Motor neuron (in vitro differentiated cells): ENCODE data around the gene SLC6A13. TPM values are rescaled to one million over a fixed set of nuclear protein-coding genes. Genes with fewer than 3 reads are reported as not detected.
"Not testable (repeated sequence)": the region's sequence is repeated elsewhere in the genome, so short reads cannot be mapped to it uniquely, and the experiment has no call there.

Experiments used
- ATAC-seq, 8 experiments: fragments of 200-7000 bp; cut with Tn5 transposase; replicated peaks in 6 of 8; 2 replicates each; pipeline ENCODE4 v1.8.0; 2021; ENCODE audit warnings: mild to moderate bottlenecking in 8 of 8, moderate library complexity in 8 of 8
- H3K27ac ChIP-seq, 2 donors: fragments of 250-450 bp; sonication (Bioruptor Pico); 2 replicates each; pipeline ENCODE4 v1.9.0; 2021; ENCODE audit warnings: antibody characterized with exemption in 2 of 2, mild to moderate bottlenecking in 2 of 2, moderate library complexity in 1 of 2
- H3K4me1 ChIP-seq, 2 donors: fragments of 250-450 bp; sonication (Bioruptor Pico); replicated peaks in 1 of 2; 2 replicates each; pipeline ENCODE4 v1.6.1; 2021; ENCODE audit warnings: antibody characterized with exemption in 2 of 2, mild to moderate bottlenecking in 2 of 2, moderate library complexity in 1 of 2
- H3K4me3 ChIP-seq, 5 donors: fragments of 250-450 bp; sonication (Bioruptor Pico); 2 replicates each; pipeline ENCODE4 v1.9.0; 2021; ENCODE audit warnings: antibody characterized with exemption in 5 of 5, mild to moderate bottlenecking in 5 of 5, moderate library complexity in 4 of 5
- WGBS, 10 experiments: fragments of 450-650 bp; shearing (Covaris generic); methylation state at CpG; one replicate each; pipeline ENCODE4 v1.0.0; 2022; 5-methylcytosine and 5-hydroxymethylcytosine counted together
- in situ Hi-C, 9 experiments: fragments of 400-800 bp; cut with MboI; loops; one replicate each; pipeline ENCODE4 v1.15.0; 2021; ENCODE audit warnings: low sequenced_read_pairs in 9 of 9, low pct_unique_long_range_greater_than_20kb in 2 of 9; ENCODE audit not compliant: unreplicated experiment in 9 of 9
- total RNA-seq, 8 experiments: library from RNA; unstranded; fragments of 300-600 nt; gene quantifications; 2 replicates each; pipeline versions ENCODE4 v1.2.3 to v1.2.4, GENCODE V29; 2022

Gene SLC6A13
- total RNA-seq: 10 to 100 TPM in 2 of 8 experiments, 1 to 10 TPM in 1, under 1 TPM in 5; 0.38 to 34.6 (median 0.93) TPM

DNA sequence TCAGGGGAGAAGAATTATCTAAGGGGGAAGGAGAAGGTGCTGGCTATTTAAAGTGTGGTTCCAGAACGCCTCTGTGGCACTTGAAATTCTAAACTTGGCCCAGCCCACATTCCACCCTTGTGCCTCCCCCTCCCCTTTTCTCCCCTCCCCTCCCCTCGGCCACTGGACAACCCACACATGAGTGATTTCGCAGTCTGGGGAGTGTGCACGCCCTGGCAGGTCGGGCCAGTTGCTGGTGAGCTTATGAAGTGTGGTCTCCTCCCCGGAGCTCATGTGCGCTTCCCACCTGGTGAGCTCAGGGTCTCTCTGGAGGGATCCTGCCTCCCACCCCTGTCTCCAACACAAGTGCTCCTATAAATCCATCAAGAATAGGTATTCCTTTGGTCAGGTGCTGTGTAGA, at the start of gene SLC6A13:
Gene SLC6A13 (minus strand): TSS at position 20 of the 400 bp plus-strand sequence. CDS start 2,784 bp downstream, outside the sequence.
- no peak within 1 kb of the TSS for H3K4me3 ChIP-seq
- WGBS, 10 experiments: 20 to 70% methylated on average over 1 to 2 of the region's 7 CpGs; no CpG with 5 or more reads in 8 of the 10 experiments
- no peak within 1 kb of the TSS for H3K27ac ChIP-seq
- peak in 5 of 8 experiments; percentile 18 to 64 (median 60) for ATAC-seq
- in situ Hi-C loops: no loop called here
- H3K4me1 ChIP-seq: peaks cover 3 to 7% of the 10 kb centered on the region in 2 donors

DNA sequence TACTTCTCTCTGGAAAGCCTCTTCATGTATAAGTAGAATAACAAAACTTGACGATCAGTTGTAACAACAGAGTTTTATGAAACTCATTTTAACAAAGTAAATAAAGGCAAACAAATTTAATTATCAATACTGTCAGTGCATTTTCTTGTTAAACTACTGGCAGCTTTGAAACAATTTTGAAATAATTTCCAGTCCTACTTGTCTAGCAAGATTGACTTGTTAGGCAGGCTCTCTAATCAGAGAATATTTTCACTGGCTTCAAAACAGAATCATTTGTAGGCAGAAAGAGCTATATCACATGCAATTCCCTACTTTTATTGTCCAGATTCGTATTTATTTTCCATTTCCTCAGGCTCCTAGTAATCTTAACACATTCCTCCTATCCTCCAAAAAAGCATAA, 45.9 kb upstream of the SLC6A13 start:
- in situ Hi-C loops: no loop called here
- no peak for ATAC-seq
- no peak overlapping the region for H3K27ac ChIP-seq
- no peaks in the 10 kb centered on the region for H3K4me1 ChIP-seq
- WGBS, 10 experiments: 50 to 100% (median 88%) methylated on average over 1 to 2 of the region's 2 CpGs
- no peak overlapping the region for H3K4me3 ChIP-seq

DNA sequence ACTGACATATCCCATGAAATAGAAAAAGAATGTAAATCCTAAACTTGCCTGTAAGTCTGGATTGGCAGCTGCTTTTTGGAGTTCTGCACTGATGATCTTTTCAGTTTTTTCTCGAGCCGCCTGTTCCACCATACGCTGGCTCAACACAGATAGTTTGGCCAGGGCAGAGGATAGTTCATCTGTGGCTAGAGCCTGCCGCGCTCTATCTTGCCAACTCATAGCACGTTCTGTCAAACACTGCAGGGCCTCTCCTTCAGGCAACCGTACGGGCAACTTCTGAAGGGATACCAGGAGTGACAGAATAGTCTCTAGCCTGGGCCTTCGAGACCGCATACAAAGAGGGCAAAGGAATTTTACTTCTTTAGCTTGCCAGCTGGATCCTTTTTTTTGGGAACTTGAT, 44.8 kb upstream of the SLC6A13 start:
- no peak overlapping the region for H3K4me3 ChIP-seq
- ATAC-seq: no peak
- in situ Hi-C loops: no loop called here
- no peak overlapping the region for H3K27ac ChIP-seq
- 84 to 100% (median 99%) methylated on average over 2 to 10 of the region's 10 CpGs; no CpG with 5 or more reads in 1 of the 10 experiments for WGBS, 10 experiments
- H3K4me1 ChIP-seq: no peaks in the 10 kb centered on the region

DNA sequence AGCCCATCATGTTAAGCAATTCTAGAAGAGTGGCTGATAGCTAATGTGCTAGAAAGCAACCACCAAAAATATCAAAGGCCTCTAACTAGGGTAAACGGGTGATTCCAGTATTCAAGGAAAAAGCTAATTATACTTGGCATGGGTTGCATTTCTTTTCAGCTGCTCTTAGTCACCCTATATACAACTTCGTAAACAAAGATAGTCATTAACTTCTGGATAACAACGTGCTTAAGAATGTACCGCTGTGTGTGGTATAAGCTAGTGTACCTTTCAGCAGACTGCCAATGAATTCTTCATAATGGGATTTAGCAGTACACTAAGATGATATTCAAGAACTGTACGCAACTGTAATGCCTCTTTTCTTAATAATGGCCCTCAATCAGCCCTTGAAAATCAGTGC, 42.2 kb upstream of the SLC6A13 start:
- ATAC-seq: no peak
- H3K4me1 ChIP-seq: no peaks in the 10 kb centered on the region
- in situ Hi-C loops: no loop called here
- H3K4me3 ChIP-seq: no peak overlapping the region
- H3K27ac ChIP-seq: no peak overlapping the region
- WGBS, 10 experiments: 71 to 100% (median 92%) methylated on average over 4 to 5 of the region's 5 CpGs; no CpG with 5 or more reads in 2 of the 10 experiments

DNA sequence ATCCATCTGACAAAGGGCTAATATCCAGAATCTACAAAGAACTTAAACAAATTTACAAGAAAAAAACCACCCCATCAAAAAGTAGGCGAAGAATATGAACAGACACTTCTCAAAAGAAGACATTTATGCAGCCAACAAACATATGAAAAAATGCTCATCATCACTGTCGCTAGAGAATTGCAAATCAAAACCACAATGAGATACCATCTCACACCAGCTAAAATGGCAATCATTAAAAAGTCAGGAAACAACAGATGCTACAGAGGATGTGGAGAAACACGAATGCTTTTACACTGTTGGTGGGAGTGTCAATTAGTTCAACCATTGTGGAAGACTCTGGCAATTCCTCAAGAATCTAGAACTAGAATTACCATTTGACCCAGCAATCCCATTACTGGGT, 40.1 kb upstream of the SLC6A13 start:
- in situ Hi-C loops, H3K27ac ChIP-seq, ATAC-seq, H3K4me3 ChIP-seq, H3K4me1 ChIP-seq: not testable (repeated sequence)
- WGBS, 10 experiments: 64 to 100% (median 92%) methylated on average over 1 to 3 of the region's 3 CpGs; no CpG with 5 or more reads in 1 of the 10 experiments

DNA sequence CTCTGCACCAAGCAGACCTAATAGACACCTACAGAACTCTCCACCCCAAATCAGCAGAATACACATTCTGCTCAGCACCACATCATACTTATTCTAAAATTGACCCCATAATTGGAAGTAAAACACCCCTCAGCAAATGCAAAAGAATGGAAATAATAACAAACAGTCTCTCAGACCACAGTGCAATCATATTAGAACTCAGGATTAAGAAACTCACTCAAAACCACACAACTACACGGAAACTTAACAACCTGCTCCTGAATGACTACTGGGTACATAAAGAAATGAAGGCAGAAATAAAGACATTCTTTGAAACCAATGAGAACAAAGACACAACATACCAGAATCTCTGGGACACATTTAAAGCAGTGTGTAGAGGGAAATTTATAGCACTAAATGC, 37.5 kb upstream of the SLC6A13 start:
- H3K4me1 ChIP-seq, H3K27ac ChIP-seq, H3K4me3 ChIP-seq, in situ Hi-C loops, ATAC-seq: not testable (repeated sequence)
- WGBS, 10 experiments: 83 to 100% (median 100%) methylated on average over 1 of the region's 1 CpG; no CpG with 5 or more reads in 6 of the 10 experiments

DNA sequence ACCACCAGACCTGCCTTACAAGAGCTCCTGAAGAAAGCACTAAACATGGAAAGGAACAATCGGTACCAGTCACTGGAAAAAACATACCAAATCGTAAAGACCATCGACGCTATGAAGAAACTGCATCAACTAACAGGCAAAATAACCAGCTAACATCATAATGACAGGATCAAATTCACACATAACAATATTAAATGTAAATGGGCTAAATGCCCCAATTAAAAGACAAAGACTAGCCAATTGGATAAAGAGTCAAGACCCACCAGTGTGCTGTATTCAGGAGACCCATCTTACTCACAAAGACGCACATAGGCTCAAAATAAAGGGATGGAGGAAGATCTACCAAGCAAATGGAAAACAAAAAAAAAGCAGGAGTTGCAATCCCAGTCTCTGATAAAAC, 36.9 kb upstream of the SLC6A13 start:
- ATAC-seq, H3K4me3 ChIP-seq, in situ Hi-C loops: not testable (repeated sequence)

DNA sequence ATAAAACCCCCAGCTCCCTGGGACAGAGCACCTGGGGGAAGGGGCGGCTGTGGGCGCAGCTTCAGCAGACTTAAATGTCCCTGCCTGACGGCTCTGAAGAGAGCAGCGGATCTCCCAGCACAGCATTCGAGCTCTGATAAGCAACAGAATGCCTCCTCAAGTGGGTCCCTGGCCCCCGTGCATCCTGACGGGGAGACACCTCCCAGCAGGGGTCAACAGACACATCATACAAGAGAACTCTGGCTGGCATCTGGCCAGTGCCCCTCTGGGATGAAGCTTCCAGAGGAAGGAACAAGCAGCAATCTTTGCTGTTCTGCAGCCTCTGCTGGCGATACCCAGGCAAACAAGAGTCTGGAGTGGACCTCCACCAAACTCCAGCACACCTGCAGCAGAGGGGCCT, 35.4 kb upstream of the SLC6A13 start:
- H3K4me1 ChIP-seq, H3K27ac ChIP-seq, ATAC-seq, in situ Hi-C loops, H3K4me3 ChIP-seq: not testable (repeated sequence)
- 82 to 100% (median 97%) methylated on average over 1 to 7 of the region's 8 CpGs; no CpG with 5 or more reads in 4 of the 10 experiments for WGBS, 10 experiments

More for the DNA sequence above, 36.9 kb upstream of the SLC6A13 start:
- WGBS, 10 experiments: 75 to 100% (median 92%) methylated on average over 1 to 5 of the region's 5 CpGs; no CpG with 5 or more reads in 2 of the 10 experiments
- H3K4me1 ChIP-seq, H3K27ac ChIP-seq: not testable (repeated sequence)

DNA sequence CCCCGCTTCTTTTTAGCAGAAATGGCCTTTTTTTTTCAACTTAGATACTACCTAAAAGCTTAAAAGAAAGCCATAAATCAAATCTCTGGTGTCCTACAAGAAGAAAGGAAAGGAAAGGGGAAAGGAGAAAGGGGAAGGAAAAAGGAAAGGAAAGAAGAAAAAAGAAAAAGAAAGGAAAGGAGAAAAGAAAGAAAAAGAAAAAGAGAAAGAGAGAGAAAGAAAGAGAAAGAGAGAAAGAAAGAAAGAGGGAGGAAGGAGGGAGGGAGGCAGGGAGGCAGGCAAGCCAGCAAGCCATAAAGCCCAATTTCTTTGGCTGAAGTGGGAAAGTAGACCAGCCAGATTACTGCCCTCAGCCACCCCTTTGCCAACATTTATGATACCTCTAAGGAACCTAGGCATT, 32.5 kb upstream of the SLC6A13 start:
- Histone ChIP-seq H3K27ac (no peak overlapping the region), H3K4me1 (no peaks in the 10 kb centered on the region), H3K4me3 (no peak overlapping the region)
- ATAC-seq: no peak
- WGBS, 10 experiments: 67 to 100% (median 79%) methylated on average over 1 of the region's 1 CpG; no CpG with 5 or more reads in 2 of the 10 experiments
- in situ Hi-C loops: no loop called here

DNA sequence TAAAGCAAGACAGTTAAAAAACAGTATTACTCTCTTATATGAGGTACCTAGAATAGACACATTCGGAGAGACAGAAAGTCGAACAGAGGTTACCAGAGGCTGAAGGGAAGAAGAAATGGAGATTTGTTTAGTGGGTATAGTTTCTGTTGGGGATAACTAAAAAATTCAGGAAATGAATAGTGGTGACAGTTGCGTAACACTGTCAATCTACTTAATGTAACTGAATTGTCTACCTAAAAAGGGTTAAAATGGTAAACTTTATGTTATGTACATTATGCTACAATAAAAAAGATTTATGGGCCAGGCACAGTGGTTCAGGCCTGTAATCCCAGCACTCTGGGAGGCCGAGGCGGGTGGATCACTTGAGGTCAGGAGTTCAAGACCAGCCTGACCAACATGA, 30.6 kb upstream of the SLC6A13 start:
- ATAC-seq: no peak
- 88 to 100% (median 98%) methylated on average over 2 to 3 of the region's 5 CpGs; no CpG with 5 or more reads in 1 of the 10 experiments for WGBS, 10 experiments
- no peak overlapping the region for H3K4me3 ChIP-seq

DNA sequence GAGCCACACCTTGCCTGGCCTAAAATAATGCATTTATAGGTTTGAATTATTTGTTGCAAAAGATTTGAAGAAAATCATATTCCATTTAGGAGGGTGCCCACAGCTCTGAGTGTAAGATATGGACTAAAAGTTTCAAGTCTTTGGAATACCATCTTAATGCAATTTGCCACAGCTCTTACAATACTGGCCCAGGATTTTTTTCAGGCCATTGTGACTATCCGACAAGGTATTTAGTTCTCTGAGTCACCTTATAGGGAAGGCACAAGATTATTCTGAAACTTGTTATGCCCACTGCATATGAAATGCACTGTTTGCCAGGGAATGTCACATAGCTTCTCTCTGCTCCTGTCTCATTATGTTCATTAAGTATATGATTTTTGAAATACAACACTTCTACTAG, 29.6 kb upstream of the SLC6A13 start:
- H3K4me1 ChIP-seq: no peaks in the 10 kb centered on the region
- WGBS, 10 experiments: 57 to 100% (median 90%) methylated on average over 1 of the region's 1 CpG; no CpG with 5 or more reads in 4 of the 10 experiments
- in situ Hi-C loops: no loop called here
- no peak overlapping the region for H3K27ac ChIP-seq
- no peak for ATAC-seq
- no peak overlapping the region for H3K4me3 ChIP-seq

More for the DNA sequence above, 30.6 kb upstream of the SLC6A13 start:
- Histone ChIP-seq H3K27ac (no peak overlapping the region), H3K4me1 (no peaks in the 10 kb centered on the region)
- in situ Hi-C loops: no loop called here

DNA sequence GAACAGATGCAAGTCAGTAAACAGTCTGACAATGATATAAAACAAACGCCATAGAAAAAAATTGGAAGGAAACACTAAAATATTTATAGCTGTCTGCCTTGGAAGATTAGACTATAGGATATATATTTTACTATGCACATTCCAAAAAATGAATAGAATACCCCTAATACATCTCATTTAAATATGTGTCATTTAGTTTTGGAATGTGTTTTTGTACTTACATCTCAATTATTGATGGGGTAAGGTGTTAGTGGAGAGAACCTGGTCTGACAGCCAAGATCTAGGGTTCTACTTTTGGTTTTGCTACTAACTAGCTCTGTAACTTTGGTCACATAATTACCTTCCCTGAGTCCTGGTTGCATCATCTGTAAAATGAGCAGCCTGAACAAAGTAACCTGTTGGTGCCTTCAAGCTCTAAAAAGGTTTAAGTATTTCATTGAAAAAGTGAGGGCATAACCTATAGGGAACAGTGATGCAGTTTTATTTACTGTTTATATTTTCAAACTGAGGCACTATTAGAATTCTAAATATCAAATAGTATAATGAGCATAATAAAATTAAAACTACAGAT, 28.6 kb upstream of the SLC6A13 start:
- WGBS, 10 experiments: 20 to 100% (median 75%) methylated on average over 1 of the region's 1 CpG; no CpG with 5 or more reads in 1 of the 10 experiments
- no peak overlapping the region for H3K4me3 ChIP-seq
- no peak for ATAC-seq
- H3K27ac ChIP-seq: no peak overlapping the region
- H3K4me1 ChIP-seq: no peaks in the 10 kb centered on the region
- in situ Hi-C loops: no loop called here

DNA sequence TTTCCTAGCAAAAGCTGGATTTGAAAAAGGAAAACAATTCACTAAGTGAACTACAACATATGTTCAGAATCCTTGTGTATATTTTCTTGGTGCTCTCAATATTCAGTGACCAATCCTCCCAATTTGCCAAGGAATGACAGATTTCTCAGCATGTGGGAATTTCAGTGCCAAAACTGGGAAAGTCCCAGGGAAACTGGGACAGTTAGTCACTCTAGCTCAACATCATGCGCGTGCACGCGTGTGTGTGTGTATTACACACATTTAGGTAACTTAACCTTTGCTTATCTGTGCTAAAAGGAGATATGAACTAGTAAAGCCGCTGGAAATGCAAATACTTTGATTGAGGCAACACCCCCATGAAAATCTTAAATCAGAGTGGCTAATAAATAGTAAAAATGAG, 26.1 kb upstream of the SLC6A13 start:
- in situ Hi-C loops: no loop called here
- WGBS, 10 experiments: 28 to 100% (median 94%) methylated on average over 1 to 5 of the region's 5 CpGs
- no peaks in the 10 kb centered on the region for H3K4me1 ChIP-seq
- no peak overlapping the region for H3K4me3 ChIP-seq
- H3K27ac ChIP-seq: no peak overlapping the region
- peak in 2 of 8 experiments; percentile 23 to 60 for ATAC-seq
